Measurements from ENCODE around the gene EMP1.

Gene EMP1

GRCh38 chr12:13222076-13222475 is 25.6 kb downstream of the EMP1 start:
- H3K79me2 ChIP-seq (ENCODE audit: control insufficient read depth, insufficient read depth, low read length, unreplicated experiment): no peaks in the 10 kb centered on the region
- H3K4me1 ChIP-seq (ENCODE audit: control insufficient read depth, insufficient read depth, low read length, unreplicated experiment): peaks cover 46% of the 10 kb centered on the region
- H3K27ac ChIP-seq (ENCODE audit: low read depth, low read length): peak overlapping the region; percentile 88
- no peaks in the 10 kb centered on the region for H3K27me3 ChIP-seq (ENCODE audit: insufficient read depth, low read length)
- peaks cover 24% of the 10 kb centered on the region for H3K36me3 ChIP-seq (ENCODE audit: insufficient read depth, low read length)
- no peak overlapping the region for H3K4me3 ChIP-seq (ENCODE audit: low read depth, low read length)
- no peak overlapping the region for H2AFZ ChIP-seq (ENCODE audit: low read length, unreplicated experiment)

- H3K36me3 ChIP-seq (ENCODE audit: insufficient read depth, low read length): peaks cover 13% of the 10 kb centered on the region
- H3K27me3 ChIP-seq (ENCODE audit: insufficient read depth, low read length): no peaks in the 10 kb centered on the region
- H3K79me2 ChIP-seq (ENCODE audit: control insufficient read depth, insufficient read depth, low read length, unreplicated experiment): no peaks in the 10 kb centered on the region
- no peak overlapping the region for H2AFZ ChIP-seq (ENCODE audit: low read length, unreplicated experiment)
- peaks cover 46% of the 10 kb centered on the region for H3K4me1 ChIP-seq (ENCODE audit: control insufficient read depth, insufficient read depth, low read length, unreplicated experiment)
- H3K4me3 ChIP-seq (ENCODE audit: low read depth, low read length): 0 out of 2 replicates have a peak overlapping the region, but pooled peaks have one; percentile 10
- H3K27ac ChIP-seq (ENCODE audit: low read depth, low read length): peak overlapping the region; percentile 88
Measured at GRCh38 chr12:13223179-13223804, 26.8 kb downstream of the EMP1 start.

GRCh38 chr12:13223941-13224340 is 27.4 kb downstream of the EMP1 start:
- Histone ChIP-seq H3K27ac (ENCODE audit: low read depth, low read length) (peak overlapping the region; percentile 88), H3K4me1 (ENCODE audit: control insufficient read depth, insufficient read depth, low read length, unreplicated experiment) (peaks cover 46% of the 10 kb centered on the region), H3K27me3 (ENCODE audit: insufficient read depth, low read length) (no peaks in the 10 kb centered on the region), H3K79me2 (ENCODE audit: control insufficient read depth, insufficient read depth, low read length, unreplicated experiment) (no peaks in the 10 kb centered on the region), H3K36me3 (ENCODE audit: insufficient read depth, low read length) (peaks cover 7% of the 10 kb centered on the region), H3K4me3 (ENCODE audit: low read depth, low read length) (peak overlapping the region; percentile 17; the same call in 1 of the 2 replicates), H2AFZ (ENCODE audit: low read length, unreplicated experiment) (no peak overlapping the region)

- Histone ChIP-seq H3K4me3 (ENCODE audit: low read depth, low read length) (no peak overlapping the region), H3K36me3 (ENCODE audit: insufficient read depth, low read length) (no peaks in the 10 kb centered on the region), H3K79me2 (ENCODE audit: control insufficient read depth, insufficient read depth, low read length, unreplicated experiment) (no peaks in the 10 kb centered on the region), H3K27ac (ENCODE audit: low read depth, low read length) (no peak overlapping the region), H3K4me1 (ENCODE audit: control insufficient read depth, insufficient read depth, low read length, unreplicated experiment) (peaks cover 41% of the 10 kb centered on the region), H2AFZ (ENCODE audit: low read length, unreplicated experiment) (no peak overlapping the region), H3K27me3 (ENCODE audit: insufficient read depth, low read length) (no peaks in the 10 kb centered on the region)
Measured at GRCh38 chr12:13227191-13227590, 30.7 kb downstream of the EMP1 start.

- Histone ChIP-seq H3K36me3 (ENCODE audit: insufficient read depth, low read length) (no peaks in the 10 kb centered on the region), H2AFZ (ENCODE audit: low read length, unreplicated experiment) (no peak overlapping the region), H3K4me1 (ENCODE audit: control insufficient read depth, insufficient read depth, low read length, unreplicated experiment) (peaks cover 27% of the 10 kb centered on the region), H3K27me3 (ENCODE audit: insufficient read depth, low read length) (no peaks in the 10 kb centered on the region), H3K79me2 (ENCODE audit: control insufficient read depth, insufficient read depth, low read length, unreplicated experiment) (no peaks in the 10 kb centered on the region), H3K27ac (ENCODE audit: low read depth, low read length) (no peak overlapping the region), H3K4me3 (ENCODE audit: low read depth, low read length) (no peak overlapping the region)
Measured at GRCh38 chr12:13228579-13228978, 32.1 kb downstream of the EMP1 start.

- H3K79me2 ChIP-seq (ENCODE audit: control insufficient read depth, insufficient read depth, low read length, unreplicated experiment): no peaks in the 10 kb centered on the region
- H3K4me1 ChIP-seq (ENCODE audit: control insufficient read depth, insufficient read depth, low read length, unreplicated experiment): peaks cover 18% of the 10 kb centered on the region
- H3K36me3 ChIP-seq (ENCODE audit: insufficient read depth, low read length): no peaks in the 10 kb centered on the region
- H3K27ac ChIP-seq (ENCODE audit: low read depth, low read length): no peak overlapping the region
- H3K4me3 ChIP-seq (ENCODE audit: low read depth, low read length): no peak overlapping the region
- no peaks in the 10 kb centered on the region for H3K27me3 ChIP-seq (ENCODE audit: insufficient read depth, low read length)
- no peak overlapping the region for H2AFZ ChIP-seq (ENCODE audit: low read length, unreplicated experiment)
Measured at GRCh38 chr12:13229504-13229903, 33.0 kb downstream of the EMP1 start.

- Histone ChIP-seq H3K36me3 (ENCODE audit: insufficient read depth, low read length) (no peaks in the 10 kb centered on the region), H3K4me1 (ENCODE audit: control insufficient read depth, insufficient read depth, low read length, unreplicated experiment) (peaks cover 15% of the 10 kb centered on the region), H3K4me3 (ENCODE audit: low read depth, low read length) (no peak overlapping the region), H3K27ac (ENCODE audit: low read depth, low read length) (no peak overlapping the region), H3K27me3 (ENCODE audit: insufficient read depth, low read length) (no peaks in the 10 kb centered on the region), H3K79me2 (ENCODE audit: control insufficient read depth, insufficient read depth, low read length, unreplicated experiment) (no peaks in the 10 kb centered on the region), H2AFZ (ENCODE audit: low read length, unreplicated experiment) (no peak overlapping the region)
Measured at GRCh38 chr12:13230500-13230899, 34.0 kb downstream of the EMP1 start.

GRCh38 chr12:13233830-13234641 is 37.5 kb downstream of the EMP1 start:
- Histone ChIP-seq H3K4me1 (ENCODE audit: control insufficient read depth, insufficient read depth, low read length, unreplicated experiment) (peaks cover 15% of the 10 kb centered on the region), H2AFZ (ENCODE audit: low read length, unreplicated experiment) (peak overlapping the region; percentile 64), H3K27ac (ENCODE audit: low read depth, low read length) (no peak overlapping the region), H3K27me3 (ENCODE audit: insufficient read depth, low read length) (no peaks in the 10 kb centered on the region), H3K36me3 (ENCODE audit: insufficient read depth, low read length) (no peaks in the 10 kb centered on the region), H3K4me3 (ENCODE audit: low read depth, low read length) (no peak overlapping the region), H3K79me2 (ENCODE audit: control insufficient read depth, insufficient read depth, low read length, unreplicated experiment) (no peaks in the 10 kb centered on the region)

GRCh38 chr12:13238204-13238603 is 41.7 kb downstream of the EMP1 start:
- no peaks in the 10 kb centered on the region for H3K36me3 ChIP-seq (ENCODE audit: insufficient read depth, low read length)
- no peaks in the 10 kb centered on the region for H3K27me3 ChIP-seq (ENCODE audit: insufficient read depth, low read length)
- peaks cover 4% of the 10 kb centered on the region for H3K4me1 ChIP-seq (ENCODE audit: control insufficient read depth, insufficient read depth, low read length, unreplicated experiment)
- H3K79me2 ChIP-seq (ENCODE audit: control insufficient read depth, insufficient read depth, low read length, unreplicated experiment): no peaks in the 10 kb centered on the region
- H3K4me3 ChIP-seq (ENCODE audit: low read depth, low read length): no peak overlapping the region
- no peak overlapping the region for H3K27ac ChIP-seq (ENCODE audit: low read depth, low read length)
- H2AFZ ChIP-seq (ENCODE audit: low read length, unreplicated experiment): no peak overlapping the region

GRCh38 chr12:13241833-13242488 is 45.4 kb downstream of the EMP1 start:
- Histone ChIP-seq H3K36me3 (ENCODE audit: insufficient read depth, low read length) (no peaks in the 10 kb centered on the region), H3K27ac (ENCODE audit: low read depth, low read length) (no peak overlapping the region), H3K4me1 (ENCODE audit: control insufficient read depth, insufficient read depth, low read length, unreplicated experiment) (peaks cover 4% of the 10 kb centered on the region), H3K4me3 (ENCODE audit: low read depth, low read length) (no peak overlapping the region), H3K27me3 (ENCODE audit: insufficient read depth, low read length) (no peaks in the 10 kb centered on the region), H3K79me2 (ENCODE audit: control insufficient read depth, insufficient read depth, low read length, unreplicated experiment) (no peaks in the 10 kb centered on the region), H2AFZ (ENCODE audit: low read length, unreplicated experiment) (no peak overlapping the region)

Measured in ACC112 (cell line).